C1 segment of cervical spinal cord (tissue), 14 donors: ENCODE results near the gene CSTF3.

ENCODE experiments used
- DNase-seq, 14 donors: peaks; one replicate each; lab custom pipeline; 2025; lab: John Stamatoyannopoulos, UW

CSTF3 gene

GRCh38 chr11:33043221-33043830 is 118.0 kb downstream of the CSTF3 start:
- no peak for DNase-seq

GRCh38 chr11:33040862-33041453 is 120.3 kb downstream of the CSTF3 start:
- DNase-seq: no peak

- DNase-seq: peak in 4 of 14 donors; percentile 31 to 71 (median 58)
Measured at GRCh38 chr11:33040033-33040861, 121.0 kb downstream of the CSTF3 start.

GRCh38 chr11:33039274-33040032 is 121.8 kb downstream of the CSTF3 start, which contains the start of gene TCP11L1:
TSS of gene TCP11L1 (plus strand) at chr11:33039572. CDS start at chr11:33043774, 4,202 bp downstream.
- peak; percentile 64 to 92 (median 88) for DNase-seq

- DNase-seq: no peak
Measured at GRCh38 chr11:33035011-33035410, 126.3 kb downstream of the CSTF3 start.
